Left kidney (tissue), 2 donors: ENCODE data around the gene VAV3. TPM values are rescaled to one million over a fixed set of nuclear protein-coding genes. Genes with fewer than 3 reads are reported as not detected.
A peak's percentile ranks its signal among the peaks of the same experiment; 100 is the strongest.

Source experiments
- DNase-seq: peaks from one replicate; pipeline ENCODE4 v3.0.0-alpha.2; 2013
- polyA plus RNA-seq: library from polyadenylated mRNA; unstranded; fragments of 120-200 nt; gene quantifications from one replicate; pipeline ENCODE4 v1.2.1, GENCODE V29; 2013; ENCODE audit not compliant: insufficient read length

Gene VAV3
- polyA plus RNA-seq, 1 donor = 136 TPM

DNA sequence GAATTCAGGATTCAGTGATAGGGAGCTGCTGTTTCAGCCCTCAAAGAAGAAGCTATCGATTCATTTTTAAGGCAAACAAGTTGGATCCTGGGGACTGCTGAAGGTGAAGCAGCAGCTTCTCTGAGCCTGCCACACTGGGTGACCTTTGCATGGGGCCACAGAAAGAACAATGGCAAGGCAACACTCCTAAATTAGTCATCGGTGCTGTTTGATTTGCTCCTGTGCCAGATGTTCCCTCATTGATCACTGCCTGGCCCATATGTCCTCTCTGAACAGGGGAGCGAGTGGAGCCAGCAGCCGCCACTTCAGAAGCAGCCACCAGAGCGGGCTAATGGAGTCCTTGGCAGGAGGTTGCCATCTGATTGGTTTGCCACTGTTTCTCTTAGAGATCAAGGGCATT is 432.7 kb downstream of the VAV3 start:
- DNase-seq = no peak

DNA sequence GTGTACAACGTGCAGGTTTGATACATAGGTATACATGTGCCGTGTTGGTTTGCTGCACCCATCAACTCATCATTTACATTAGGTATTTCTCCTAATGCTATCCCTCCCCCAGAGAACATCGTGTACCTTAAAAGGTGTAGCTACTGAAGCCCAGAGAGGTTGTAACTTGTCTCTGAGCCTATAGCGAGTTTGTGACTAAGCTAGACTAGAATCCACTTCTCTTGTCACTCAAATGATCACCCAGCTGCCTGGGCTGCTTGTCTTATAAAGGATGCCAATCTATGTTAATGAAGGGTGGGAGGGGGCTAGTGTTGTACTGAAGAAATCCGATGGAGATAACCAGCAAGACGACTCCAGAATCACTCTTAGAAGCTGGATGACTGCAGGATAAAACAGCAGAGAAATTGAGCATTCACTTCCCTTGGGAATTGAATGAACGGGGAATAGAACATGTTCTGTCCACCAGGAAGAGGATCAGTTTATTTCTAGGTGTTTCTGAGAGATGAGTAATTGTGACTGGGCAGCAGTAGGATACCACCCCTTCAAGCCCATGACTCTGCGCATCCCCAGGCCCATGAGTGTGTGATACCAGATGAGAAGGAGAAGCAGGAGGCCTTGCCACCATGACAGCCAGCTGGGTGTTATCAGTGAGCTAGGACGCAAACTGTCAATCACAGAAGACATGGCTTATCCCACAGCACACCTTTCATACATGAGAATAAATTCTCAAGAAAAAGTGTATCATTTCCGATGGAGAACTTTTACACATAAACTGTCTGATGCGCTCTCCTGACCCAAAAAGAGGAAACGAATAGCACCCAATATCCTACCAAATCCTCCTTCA is 433.7 kb downstream of the VAV3 start:
- DNase-seq = no peak

DNA sequence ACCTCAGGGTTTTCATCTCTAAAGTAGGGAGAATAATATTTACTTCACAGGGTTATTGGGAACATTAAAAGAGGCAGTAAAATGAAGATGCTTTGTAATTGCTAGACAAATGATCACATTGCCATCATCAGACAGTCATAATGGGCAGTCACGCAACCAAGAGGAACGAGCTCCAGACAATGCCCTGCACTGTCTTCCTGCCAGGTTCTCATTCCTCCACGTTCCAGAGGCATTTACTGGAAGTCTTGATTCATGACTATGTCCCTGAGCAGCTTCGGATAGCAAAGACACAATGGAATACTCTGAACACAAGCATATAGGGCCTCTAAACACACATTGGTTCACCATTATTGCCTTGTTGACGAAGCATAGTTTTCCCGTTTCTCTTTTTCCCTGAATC is 434.4 kb downstream of the VAV3 start:
- DNase-seq = no peak

DNA sequence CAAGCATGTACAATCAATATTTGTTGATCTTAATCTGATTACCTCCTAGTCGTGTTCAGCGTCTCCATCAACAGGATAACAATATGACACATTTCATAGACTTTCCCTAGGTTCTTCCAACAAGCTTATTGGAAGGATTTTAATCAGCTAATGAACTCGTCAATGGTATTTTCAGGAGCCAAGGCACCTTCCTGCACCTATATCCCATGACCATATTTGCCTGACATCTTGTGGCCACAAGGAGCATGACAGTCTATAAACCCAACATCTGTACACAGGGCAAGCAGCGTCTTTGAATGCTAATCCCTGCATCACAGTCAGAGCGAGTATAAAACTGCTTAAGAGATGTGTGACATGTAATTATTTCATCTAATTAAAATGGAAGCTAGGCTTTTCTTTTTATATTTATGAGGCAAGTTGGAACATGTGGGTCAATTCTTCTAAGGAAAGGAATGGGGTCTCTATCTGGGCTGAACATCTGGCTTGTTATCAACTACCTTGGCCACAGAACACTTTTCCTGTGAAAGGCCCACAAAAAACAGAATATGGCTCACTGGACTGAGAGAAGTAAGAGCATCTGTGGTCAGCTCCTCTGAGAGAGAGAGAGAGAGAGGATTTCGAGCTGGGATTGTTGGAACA is 435.4 kb downstream of the VAV3 start:
- peak; percentile 32 for DNase-seq

DNA sequence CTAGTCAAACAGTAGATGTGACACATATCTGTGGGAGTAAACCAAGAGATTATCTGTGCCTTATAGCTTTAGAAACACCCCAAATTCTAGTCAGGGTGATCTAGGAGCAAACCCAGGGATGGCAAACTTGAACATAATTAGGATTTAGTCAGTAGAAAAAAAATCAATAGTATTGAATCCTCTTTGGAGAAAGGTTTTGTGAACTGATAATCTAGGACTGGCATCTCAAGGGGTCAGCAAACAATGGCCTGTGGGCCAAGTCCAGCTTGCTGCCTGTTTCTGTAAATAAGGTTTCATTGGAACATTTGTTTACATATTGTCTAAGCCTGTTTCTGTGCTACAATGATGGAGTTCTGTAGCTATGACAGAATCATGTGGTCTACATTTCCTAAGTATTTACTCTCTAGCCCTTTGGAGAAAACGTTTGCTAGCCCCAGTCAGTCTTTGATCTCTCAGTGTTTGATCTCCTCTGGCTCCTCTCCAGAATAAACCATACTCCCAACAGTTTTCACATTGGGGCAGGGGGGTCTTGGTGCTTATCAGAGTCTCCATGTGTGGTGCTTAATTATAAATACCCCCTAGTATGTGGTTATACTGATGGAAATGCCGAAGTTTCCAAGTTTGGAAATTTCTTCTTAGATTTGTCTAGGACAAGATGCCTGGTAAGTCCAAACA is 438.3 kb downstream of the VAV3 start:
- DNase-seq = no peak

DNA sequence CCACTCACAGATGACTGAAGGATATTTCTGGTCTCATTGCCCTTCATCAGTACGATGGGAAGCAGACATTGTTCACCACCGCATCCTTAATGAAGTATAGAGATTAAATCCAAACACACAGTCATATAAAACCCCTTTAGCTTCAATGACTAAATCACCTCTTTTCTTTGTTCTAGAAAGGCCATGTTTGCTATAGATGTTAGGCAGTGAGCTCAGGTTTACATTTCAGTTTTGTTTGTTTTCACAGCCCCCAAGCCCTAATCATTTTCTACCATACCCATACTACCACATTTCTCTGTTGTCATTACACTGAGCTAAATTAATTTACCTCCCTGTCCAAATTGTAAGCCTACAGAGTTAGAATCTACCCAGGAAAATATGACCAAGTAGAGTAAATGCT is 439.0 kb downstream of the VAV3 start:
- DNase-seq = no peak

DNA sequence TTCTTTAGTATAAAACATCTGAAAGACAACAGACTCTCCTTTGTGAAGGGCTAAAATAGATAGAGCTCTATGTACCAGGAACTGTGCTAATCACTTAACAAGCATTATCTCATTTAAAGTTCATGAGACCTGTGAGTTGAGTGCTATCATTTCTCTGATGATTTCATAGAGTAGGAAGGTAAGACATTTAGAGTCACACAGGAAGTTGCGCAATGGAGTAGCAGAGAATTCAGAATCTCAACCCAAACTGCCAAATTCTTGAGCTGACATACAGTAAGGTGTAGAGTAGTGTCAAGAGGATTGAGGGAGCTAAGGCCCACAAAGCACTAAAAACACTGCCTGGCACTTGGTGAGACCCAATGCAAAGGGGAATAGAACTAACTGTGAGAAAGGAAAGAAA is 439.8 kb downstream of the VAV3 start:
- no peak for DNase-seq

DNA sequence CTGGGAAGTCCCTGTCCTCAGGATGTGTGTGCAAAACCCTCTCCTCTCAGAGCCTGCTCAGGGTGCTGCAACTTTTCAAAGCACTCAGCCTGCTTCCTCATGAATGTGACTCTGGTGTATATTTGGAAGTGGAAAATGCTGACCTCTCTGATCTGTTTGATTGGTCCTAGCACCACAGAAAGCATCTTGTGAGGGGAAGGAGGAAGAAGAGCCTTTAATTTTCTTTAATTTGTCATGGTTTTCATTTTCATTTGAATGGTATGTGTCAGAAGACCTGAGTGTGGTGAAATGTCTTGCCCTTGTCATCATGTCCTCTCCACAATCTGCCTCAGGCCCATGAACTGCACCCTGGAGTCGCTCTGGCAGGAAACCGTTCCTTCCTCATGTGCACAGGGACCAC is 440.7 kb downstream of the VAV3 start:
- DNase-seq = no peak

DNA sequence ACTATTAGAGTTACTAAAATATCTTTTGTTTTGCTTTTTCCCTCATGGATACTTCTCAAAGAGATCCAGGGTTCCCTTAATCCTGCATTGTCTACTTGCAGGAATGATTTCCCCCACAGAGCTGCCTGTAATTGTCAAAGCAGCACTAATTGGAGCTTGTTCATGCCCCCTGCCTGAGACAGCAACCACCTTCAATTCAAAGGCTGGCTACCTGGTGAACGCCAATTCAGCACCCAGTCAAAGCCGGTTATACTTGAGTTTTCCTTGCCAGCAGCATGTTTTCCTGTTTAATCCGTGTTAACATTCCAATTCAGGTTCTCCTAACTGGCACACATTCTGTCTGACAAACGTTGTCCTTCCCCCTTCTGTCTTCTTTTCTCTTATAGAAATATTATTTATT is 441.2 kb downstream of the VAV3 start:
- DNase-seq = no peak

DNA sequence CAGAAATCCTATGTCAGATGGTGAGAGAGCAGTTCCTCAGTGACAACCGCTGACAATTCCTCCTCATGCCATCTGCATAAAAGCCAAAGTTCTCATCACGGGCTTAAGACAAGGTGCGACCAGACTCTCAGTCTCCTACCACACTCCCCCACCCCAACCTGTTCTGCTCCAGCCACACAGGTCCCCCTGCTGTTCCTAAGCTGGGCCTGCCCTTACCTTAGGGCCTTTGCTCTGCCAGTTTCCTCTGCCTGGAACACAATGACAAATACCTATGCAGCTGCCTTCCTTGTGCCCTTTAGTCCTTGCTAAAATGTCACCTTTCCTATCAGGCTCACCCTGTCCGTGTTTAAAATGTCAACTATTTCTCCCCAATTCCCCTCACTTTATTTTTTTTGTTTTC is 441.9 kb downstream of the VAV3 start:
- DNase-seq = no peak

Other genes starting within 250 kb of the VAV3 start
- 47.7 TPM for gene SLC25A24, start 235.2 kb upstream of the VAV3 start, polyA plus RNA-seq